ENCODE results near the gene NLRP7.

- TF ChIP-seq CTCF (IDR thresholded peaks at IDR 0.05) (no peak), POLR2A (IDR thresholded peaks at IDR 0.05) (no peak)
These were observed 8.0 kb upstream of the NLRP7 start for GRCh38 chr19:54955376-54955775.
